ENCODE data around the gene TBC1D30.
"Not testable (repeated sequence)": the region's sequence is repeated elsewhere in the genome, so short reads cannot be mapped to it uniquely, and the experiment has no call there.

Gene TBC1D30

GRCh38 chr12:64840949-64841717, 16.7 kb downstream of the TBC1D30 start:
- Histone ChIP-seq H2AFZ (ENCODE audit: low read depth, low read length, severe bottlenecking) (no peak overlapping the region), H3F3A (ENCODE audit: insufficient read depth) (no peaks in the 10 kb centered on the region), H3K9me3 (ENCODE audit: insufficient read depth, low read length) (no peaks in the 10 kb centered on the region), H3K4me2 (ENCODE audit: low read depth, low read length, poor library complexity, severe bottlenecking) (no peak overlapping the region), H3K79me2 (ENCODE audit: insufficient read depth, low read length) (no peaks in the 10 kb centered on the region), H3K4me3 (ENCODE audit: insufficient read depth, low read length, poor library complexity, severe bottlenecking) (no peak overlapping the region), H3K36me3 (ENCODE audit: low read length) (no peaks in the 10 kb centered on the region), H3K27ac (ENCODE audit: low read depth, low read length) (no peak overlapping the region), H3K27me3 (ENCODE audit: low read length) (no peaks in the 10 kb centered on the region), H3K9me2 (replicated peaks; ENCODE audit: insufficient read depth, low read length) (no peaks in the 10 kb centered on the region), H3K9ac (ENCODE audit: low read length) (no peak overlapping the region), H4K20me1 (ENCODE audit: low read depth, low read length) (no peaks in the 10 kb centered on the region)
- no peak for TF ChIP-seq CTCF (IDR thresholded peaks at IDR 0.05; ENCODE audit: insufficient read depth, low read length, poor library complexity, severe bottlenecking)

- H3K27ac ChIP-seq (ENCODE audit: low read depth, low read length); H3K9me3 ChIP-seq (ENCODE audit: insufficient read depth, low read length); H3K9me2 ChIP-seq (replicated peaks; ENCODE audit: insufficient read depth, low read length); H3K4me3 ChIP-seq (ENCODE audit: insufficient read depth, low read length, poor library complexity, severe bottlenecking); H4K20me1 ChIP-seq (ENCODE audit: low read depth, low read length); H3K27me3 ChIP-seq (ENCODE audit: low read length); H3K79me2 ChIP-seq (ENCODE audit: insufficient read depth, low read length); H3F3A ChIP-seq (ENCODE audit: insufficient read depth); H2AFZ ChIP-seq (ENCODE audit: low read depth, low read length, severe bottlenecking); H3K36me3 ChIP-seq (ENCODE audit: low read length); H3K9ac ChIP-seq (ENCODE audit: low read length); H3K4me2 ChIP-seq (ENCODE audit: low read depth, low read length, poor library complexity, severe bottlenecking): not testable (repeated sequence)
Measured at GRCh38 chr12:64848409-64848808, 24.0 kb downstream of the TBC1D30 start.

- Histone ChIP-seq H3K9me3 (ENCODE audit: insufficient read depth, low read length) (no peaks in the 10 kb centered on the region), H3K79me2 (ENCODE audit: insufficient read depth, low read length) (no peaks in the 10 kb centered on the region), H3K27ac (ENCODE audit: low read depth, low read length) (no peak overlapping the region), H3K36me3 (ENCODE audit: low read length) (no peaks in the 10 kb centered on the region), H3K9me2 (replicated peaks; ENCODE audit: insufficient read depth, low read length) (no peaks in the 10 kb centered on the region), H3K9ac (ENCODE audit: low read length) (no peak overlapping the region), H3K27me3 (ENCODE audit: low read length) (no peaks in the 10 kb centered on the region), H3K4me3 (ENCODE audit: insufficient read depth, low read length, poor library complexity, severe bottlenecking) (no peak overlapping the region), H4K20me1 (ENCODE audit: low read depth, low read length) (no peaks in the 10 kb centered on the region), H2AFZ (ENCODE audit: low read depth, low read length, severe bottlenecking) (no peak overlapping the region), H3K4me2 (ENCODE audit: low read depth, low read length, poor library complexity, severe bottlenecking) (no peak overlapping the region), H3F3A (ENCODE audit: insufficient read depth) (no peaks in the 10 kb centered on the region)
- TF ChIP-seq EZH2phosphoT487 (conservative IDR thresholded peaks at IDR 0.05; ENCODE audit: low read length): no peak
- TF ChIP-seq CTCF (IDR thresholded peaks at IDR 0.05; ENCODE audit: insufficient read depth, low read length, poor library complexity, severe bottlenecking): no peak
Measured at GRCh38 chr12:64858882-64859605, 34.6 kb downstream of the TBC1D30 start.

GRCh38 chr12:64860446-64860998, 36.1 kb downstream of the TBC1D30 start:
- H3K36me3 ChIP-seq (ENCODE audit: low read length): no peaks in the 10 kb centered on the region
- H3F3A ChIP-seq (ENCODE audit: insufficient read depth): no peaks in the 10 kb centered on the region
- H3K9me2 ChIP-seq (replicated peaks; ENCODE audit: insufficient read depth, low read length): no peaks in the 10 kb centered on the region
- no peaks in the 10 kb centered on the region for H3K79me2 ChIP-seq (ENCODE audit: insufficient read depth, low read length)
- H4K20me1 ChIP-seq (ENCODE audit: low read depth, low read length): no peaks in the 10 kb centered on the region
- H3K9me3 ChIP-seq (ENCODE audit: insufficient read depth, low read length): no peaks in the 10 kb centered on the region
- no peak overlapping the region for H3K27ac ChIP-seq (ENCODE audit: low read depth, low read length)
- H3K9ac ChIP-seq (ENCODE audit: low read length): no peak overlapping the region
- no peak overlapping the region for H3K4me2 ChIP-seq (ENCODE audit: low read depth, low read length, poor library complexity, severe bottlenecking)
- no peak overlapping the region for H2AFZ ChIP-seq (ENCODE audit: low read depth, low read length, severe bottlenecking)
- TF ChIP-seq CTCF (IDR thresholded peaks at IDR 0.05; ENCODE audit: insufficient read depth, low read length, poor library complexity, severe bottlenecking): no peak
- no peaks in the 10 kb centered on the region for H3K27me3 ChIP-seq (ENCODE audit: low read length)
- H3K4me3 ChIP-seq (ENCODE audit: insufficient read depth, low read length, poor library complexity, severe bottlenecking): no peak overlapping the region

Data from SU-DHL-6 (cell line).